Karpas-422 (cell line): ENCODE measurements around the gene SBK2. TPM values are rescaled to one million over a fixed set of nuclear protein-coding genes. Genes with fewer than 3 reads are reported as not detected.

Source experiments
- DNase-seq: peaks from one replicate; pipeline ENCODE4 v3.0.0-alpha.2; 2015
- H2AFZ ChIP-seq: fragments of 200-600 bp; sonication (generic); 2 replicates; pipeline ENCODE4 v1.6.1; 2014; ENCODE audit warnings: antibody characterized with exemption, low read length, mixed read lengths
- H3K27ac ChIP-seq: fragments of 200-600 bp; sonication (generic); 2 replicates; pipeline ENCODE4 v1.5.1; 2014; ENCODE audit warnings: mild to moderate bottlenecking, low read length, moderate library complexity
- H3K27me3 ChIP-seq: fragments of 200-600 bp; sonication (generic); 2 replicates; pipeline ENCODE4 v1.6.1; 2014; ENCODE audit warnings: low read length, mixed read lengths
- H3K36me3 ChIP-seq: fragments of 200-600 bp; sonication (generic); 2 replicates; pipeline ENCODE4 v1.6.1; 2014; ENCODE audit warnings: low read length, mixed read lengths; ENCODE audit not compliant: insufficient read depth
- H3K4me1 ChIP-seq: fragments of 200-600 bp; sonication (generic); 2 replicates; pipeline ENCODE4 v1.6.1; 2014; ENCODE audit warnings: mild to moderate bottlenecking, low read length, mixed read lengths
- H3K4me2 ChIP-seq: fragments of 200-600 bp; sonication (generic); 2 replicates; pipeline ENCODE4 v1.6.1; 2014; ENCODE audit warnings: low read length, low read depth, mild to moderate bottlenecking; ENCODE audit not compliant: poor library complexity, severe bottlenecking
- H3K4me3 ChIP-seq: fragments of 200-600 bp; sonication (generic); 2 replicates; pipeline ENCODE4 v1.5.1; 2014; ENCODE audit warnings: mild to moderate bottlenecking, antibody characterized with exemption, low read length, mixed read lengths
- H3K79me2 ChIP-seq: fragments of 200-600 bp; sonication (generic); 2 replicates; pipeline ENCODE4 v1.6.1; 2014; ENCODE audit warnings: mild to moderate bottlenecking, low read length, mixed read lengths
- H3K9ac ChIP-seq: fragments of 200-600 bp; sonication (generic); 2 replicates; pipeline ENCODE4 v1.6.0; 2014; ENCODE audit warnings: low read length
- H3K9me2 ChIP-seq: fragments of 200-600 bp; sonication (generic), shearing (Covaris generic); replicated peaks from 2 replicates; pipeline ENCODE4 v1.6.0; 2014; ENCODE audit warnings: mild to moderate bottlenecking, low read length, moderate library complexity; ENCODE audit not compliant: insufficient read depth
- H3K9me3 ChIP-seq: fragments of 300-700, 200-600 bp; sonication (generic); 2 replicates; pipeline ENCODE4 v1.6.1; 2014; ENCODE audit warnings: low read length, mixed read lengths
- H4K20me1 ChIP-seq: fragments of 200-600 bp; sonication (generic); 2 replicates; pipeline ENCODE4 v1.6.1; 2014; ENCODE audit warnings: mild to moderate bottlenecking, antibody characterized with exemption, low read length, low read depth; ENCODE audit not compliant: insufficient read depth
- total RNA-seq: library from RNA; depleted of rRNA; stranded (reverse); fragments of >200 nt; shearing (Covaris generic); gene quantifications from 2 replicates; pipeline ENCODE4 v1.2.3, GENCODE V29; 2014; ENCODE audit warnings: low replicate concordance

The SBK2 gene
- total RNA-seq, 1 experiment from 2014 or later, result not detected

DNA sequence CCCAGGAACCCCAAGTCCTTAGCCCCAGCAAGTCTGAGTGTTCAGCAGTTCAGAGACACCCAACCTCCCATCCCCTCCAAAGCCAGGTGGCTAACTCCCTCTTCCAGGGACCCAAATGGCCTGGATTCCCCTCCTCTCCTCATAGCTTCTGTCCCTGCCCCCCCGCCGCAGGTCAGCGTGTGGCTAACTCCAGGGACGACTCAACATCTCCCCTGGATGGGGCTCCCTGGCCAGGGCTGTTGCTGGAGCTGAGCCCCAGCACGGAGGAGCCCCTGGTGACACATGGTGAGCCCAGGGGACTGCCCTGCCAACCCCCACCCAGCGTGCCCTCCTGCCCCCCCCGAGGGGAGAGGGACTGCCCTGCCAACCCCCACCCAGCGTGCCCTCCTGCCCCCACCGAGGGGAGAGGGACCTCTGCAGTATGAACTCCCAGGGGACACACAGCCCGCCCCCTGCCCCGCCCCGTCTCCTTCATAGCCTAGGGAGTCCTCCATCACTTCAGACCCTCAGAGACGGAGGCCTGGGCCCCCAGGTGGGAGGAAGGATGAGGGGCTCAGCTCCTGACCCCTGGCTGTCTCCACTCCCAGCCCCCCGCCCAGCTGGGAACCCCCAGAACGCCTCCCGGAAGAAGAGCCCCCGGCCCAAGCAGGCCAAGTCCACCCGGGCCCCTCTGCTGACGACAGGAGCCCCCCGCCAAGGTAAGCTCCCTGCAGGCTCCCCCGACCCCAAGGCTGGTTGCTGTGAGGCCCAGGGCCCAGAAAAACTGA lies 47.0 kb downstream of the SBK2 start:
- H3K36me3 ChIP-seq, result no peaks in the 10 kb centered on the region
- no peaks in the 10 kb centered on the region for H3K9me2 ChIP-seq
- peaks cover 22% of the 10 kb centered on the region for H3K4me1 ChIP-seq
- no peak overlapping the region for H3K4me3 ChIP-seq
- DNase-seq, result no peak
- H3K27me3 ChIP-seq, result no peaks in the 10 kb centered on the region
- no peaks in the 10 kb centered on the region for H3K9me3 ChIP-seq
- no peaks in the 10 kb centered on the region for H3K79me2 ChIP-seq
- H3K4me2 ChIP-seq, result no peak overlapping the region
- H3K27ac ChIP-seq, result no peak overlapping the region
- peaks cover 9% of the 10 kb centered on the region; the same call in 1 of the 2 replicates for H4K20me1 ChIP-seq
- H3K9ac ChIP-seq, result no peak overlapping the region
- H2AFZ ChIP-seq, result no peak overlapping the region

- Histone ChIP-seq H3K9me3 (no peaks in the 10 kb centered on the region), H3K4me2 (no peak overlapping the region)
Observed at GRCh38 chr19:55488986-55489710, 47.8 kb downstream of the SBK2 start.

GRCh38 chr19:55487924-55488687 lies 48.8 kb downstream of the SBK2 start, which contains the start of gene SSC5D:
Gene SSC5D (plus strand): TSS chr19:55488436. CDS start chr19:55488590, 154 bp downstream.
- Histone ChIP-seq H3K36me3 (no peaks in the 10 kb centered on the region), H3K4me1 (peaks cover 31% of the 10 kb centered on the region), H3K4me3 (no peak within 1 kb of the TSS), H3K9me3 (no peaks in the 10 kb centered on the region), H3K79me2 (no peaks in the 10 kb centered on the region), H3K4me2 (no peak within 1 kb of the TSS), H4K20me1 (peaks cover 9% of the 10 kb centered on the region; the same call in 1 of the 2 replicates), H3K27ac (no peak within 1 kb of the TSS), H3K9ac (peak within 1 kb of the TSS; percentile 29), H2AFZ (no peak within 1 kb of the TSS), H3K27me3 (no peaks in the 10 kb centered on the region), H3K9me2 (no peaks in the 10 kb centered on the region)
- peak; percentile 50 for DNase-seq

More at GRCh38 chr19:55488986-55489710, 47.8 kb downstream of the SBK2 start:
- Histone ChIP-seq H2AFZ (no peak overlapping the region), H3K4me1 (peaks cover 29% of the 10 kb centered on the region), H3K9me2 (no peaks in the 10 kb centered on the region), H3K36me3 (no peaks in the 10 kb centered on the region), H3K27me3 (no peaks in the 10 kb centered on the region), H3K79me2 (no peaks in the 10 kb centered on the region), H4K20me1 (peaks cover 9% of the 10 kb centered on the region; the same call in 1 of the 2 replicates), H3K27ac (no peak overlapping the region), H3K4me3 (no peak overlapping the region), H3K9ac (no peak overlapping the region)
- no peak for DNase-seq

DNA sequence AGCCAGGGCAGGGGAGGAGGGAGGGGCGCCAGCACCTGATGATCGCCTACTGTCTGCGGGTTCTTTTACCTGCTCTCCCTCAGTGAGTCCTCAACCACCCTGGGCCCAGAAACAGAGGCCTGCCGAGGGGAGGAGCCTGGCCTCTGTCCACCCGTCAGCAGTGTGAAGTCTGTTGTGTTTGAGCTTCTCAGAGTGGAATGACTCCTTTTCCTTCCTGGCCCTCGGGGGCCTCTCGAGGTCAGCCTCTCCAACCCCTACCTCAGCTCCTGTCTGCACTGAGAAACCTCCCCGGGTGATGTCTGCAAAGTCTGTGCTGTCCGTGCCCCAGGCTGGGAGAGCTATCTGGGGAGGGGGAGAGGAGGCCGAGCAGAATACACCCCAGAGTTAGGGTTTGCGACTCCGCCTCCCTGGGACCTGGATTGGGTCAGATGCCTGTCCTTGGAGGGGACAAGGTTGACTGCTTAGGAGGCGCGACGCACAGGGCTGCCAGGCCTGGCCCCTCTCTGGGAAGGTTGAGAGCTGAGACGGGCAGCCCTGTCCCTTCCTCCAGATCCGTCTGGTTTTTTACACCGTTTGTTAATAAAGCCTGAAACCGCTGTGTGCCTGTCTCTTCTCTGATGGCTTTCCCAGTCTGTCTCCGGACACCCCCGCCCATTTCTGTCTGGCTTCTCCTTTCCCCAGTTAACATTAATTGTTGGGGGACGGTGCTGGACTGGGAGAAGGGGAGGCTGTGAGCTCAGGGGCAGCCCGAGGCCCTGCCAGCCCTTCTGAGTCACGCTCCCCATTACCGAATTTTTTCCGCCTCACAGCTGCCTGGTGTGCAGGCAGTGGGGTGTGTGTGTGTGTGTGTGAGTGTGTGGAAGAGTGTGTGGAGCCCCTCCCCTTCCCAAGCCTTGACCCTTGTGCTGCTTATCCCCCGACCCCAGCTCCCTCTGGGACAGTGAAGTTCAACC lies 49.7 kb downstream of the SBK2 start:
- no peaks in the 10 kb centered on the region for H3K27me3 ChIP-seq
- H3K4me1 ChIP-seq, result peaks cover 31% of the 10 kb centered on the region
- no peaks in the 10 kb centered on the region for H3K9me2 ChIP-seq
- H3K9me3 ChIP-seq, result no peaks in the 10 kb centered on the region
- peak; percentile 60 for DNase-seq
- H2AFZ ChIP-seq, result no peak overlapping the region
- no peak overlapping the region for H3K4me2 ChIP-seq
- H3K36me3 ChIP-seq, result no peaks in the 10 kb centered on the region
- H3K27ac ChIP-seq, result no peak overlapping the region
- peak overlapping the region; percentile 14; the same call in 1 of the 2 replicates for H3K9ac ChIP-seq
- H3K4me3 ChIP-seq, result no peak overlapping the region
- H4K20me1 ChIP-seq, result peaks cover 9% of the 10 kb centered on the region; the same call in 1 of the 2 replicates
- no peaks in the 10 kb centered on the region for H3K79me2 ChIP-seq

GRCh38 chr19:55486043-55486970 lies 50.6 kb downstream of the SBK2 start:
- no peaks in the 10 kb centered on the region for H3K36me3 ChIP-seq

DNA sequence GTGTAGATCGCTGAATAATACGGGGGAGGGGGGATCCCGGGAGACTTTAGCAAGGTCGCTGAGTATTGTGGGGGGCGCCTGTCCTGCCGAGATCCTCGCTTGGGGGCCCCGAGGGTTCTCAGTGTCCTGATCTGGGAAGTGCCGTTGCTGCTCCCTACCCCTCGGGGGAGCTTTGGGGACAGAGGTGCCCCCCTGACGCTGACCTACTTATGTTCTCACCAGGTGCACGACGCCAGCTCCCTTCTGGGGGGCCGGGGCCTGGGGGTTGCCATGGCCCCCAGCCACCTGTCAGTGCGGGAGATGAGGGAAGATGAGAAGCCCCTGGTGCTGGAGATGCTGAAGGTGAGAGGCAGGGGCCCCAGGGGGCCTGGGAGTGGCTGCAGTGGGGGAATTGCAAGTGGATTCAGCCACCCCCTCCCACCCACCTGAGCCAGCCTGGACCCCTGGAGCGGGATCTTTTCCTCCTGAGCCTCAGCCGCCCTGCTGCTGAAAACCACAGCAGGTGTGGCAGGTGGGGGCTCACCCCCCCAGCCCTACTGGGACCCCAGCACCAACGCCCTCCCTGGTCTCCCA lies 51.4 kb downstream of the SBK2 start:
- H4K20me1 ChIP-seq, result peaks cover 9% of the 10 kb centered on the region; the same call in 1 of the 2 replicates
- H3K79me2 ChIP-seq, result no peaks in the 10 kb centered on the region
- H2AFZ ChIP-seq, result peak overlapping the region; percentile 66
- peak; percentile 73 for DNase-seq
- peak overlapping the region; percentile 81 for H3K4me2 ChIP-seq
- no peak overlapping the region for H3K27ac ChIP-seq
- no peaks in the 10 kb centered on the region for H3K36me3 ChIP-seq
- no peaks in the 10 kb centered on the region for H3K9me2 ChIP-seq
- H3K9ac ChIP-seq, result peak overlapping the region; percentile 86
- peak overlapping the region; percentile 75 for H3K4me3 ChIP-seq
- H3K27me3 ChIP-seq, result no peaks in the 10 kb centered on the region
- H3K4me1 ChIP-seq, result peaks cover 31% of the 10 kb centered on the region
- H3K9me3 ChIP-seq, result no peaks in the 10 kb centered on the region

More at GRCh38 chr19:55486043-55486970, 50.6 kb downstream of the SBK2 start:
- no peak for DNase-seq
- Histone ChIP-seq H3K4me1 (peaks cover 31% of the 10 kb centered on the region), H2AFZ (no peak overlapping the region), H3K79me2 (no peaks in the 10 kb centered on the region), H3K9me2 (no peaks in the 10 kb centered on the region), H3K4me2 (peak overlapping the region; percentile 81), H3K27ac (no peak overlapping the region), H3K9me3 (no peaks in the 10 kb centered on the region), H3K27me3 (no peaks in the 10 kb centered on the region), H3K9ac (peak overlapping the region; percentile 86), H4K20me1 (peaks cover 9% of the 10 kb centered on the region; the same call in 1 of the 2 replicates), H3K4me3 (peak overlapping the region; percentile 75)
